Measurements from ENCODE around the gene NR3C2.
"Not testable (repeated sequence)": the region's sequence is repeated elsewhere in the genome, so short reads cannot be mapped to it uniquely, and the experiment has no call there.

The NR3C2 gene

DNA sequence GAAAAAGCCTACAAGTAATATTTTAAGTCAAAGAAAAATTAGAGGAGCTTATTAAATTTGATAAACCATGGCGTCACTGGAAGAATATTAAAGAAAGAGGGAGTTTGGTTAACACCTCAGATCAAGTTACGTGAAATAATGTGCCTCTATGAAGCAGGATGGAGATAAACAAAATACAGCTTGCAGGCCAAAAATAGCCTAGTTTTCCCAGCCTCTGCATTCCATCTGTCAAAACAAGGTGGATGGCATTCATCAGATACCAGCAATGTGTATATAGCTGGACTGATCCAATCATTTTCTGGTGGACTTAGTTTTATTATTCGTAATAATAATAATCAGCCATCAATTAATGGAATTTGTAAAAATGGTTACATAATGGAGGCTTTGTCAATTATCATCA lies 230.7 kb downstream of the NR3C2 start:
- no peak for DNase-seq

DNA sequence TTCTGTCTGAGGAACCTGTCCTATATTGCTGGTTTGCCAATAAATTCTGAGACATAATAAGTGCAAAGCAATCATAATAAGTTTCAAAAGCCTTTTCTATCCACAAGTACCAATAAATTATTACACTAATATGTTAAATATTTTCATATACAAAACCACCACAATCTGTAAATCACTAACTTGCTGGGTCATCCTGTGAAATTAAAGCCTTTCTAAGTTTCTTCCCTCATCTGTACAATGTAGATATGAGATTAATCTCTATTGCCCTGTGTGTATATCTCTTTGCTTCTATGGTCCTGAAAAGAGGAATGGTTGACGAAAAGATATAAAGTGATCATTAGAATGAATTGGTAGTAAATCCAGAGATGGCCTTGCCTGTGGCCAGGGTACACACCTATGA lies 231.6 kb downstream of the NR3C2 start:
- no peak for DNase-seq

DNA sequence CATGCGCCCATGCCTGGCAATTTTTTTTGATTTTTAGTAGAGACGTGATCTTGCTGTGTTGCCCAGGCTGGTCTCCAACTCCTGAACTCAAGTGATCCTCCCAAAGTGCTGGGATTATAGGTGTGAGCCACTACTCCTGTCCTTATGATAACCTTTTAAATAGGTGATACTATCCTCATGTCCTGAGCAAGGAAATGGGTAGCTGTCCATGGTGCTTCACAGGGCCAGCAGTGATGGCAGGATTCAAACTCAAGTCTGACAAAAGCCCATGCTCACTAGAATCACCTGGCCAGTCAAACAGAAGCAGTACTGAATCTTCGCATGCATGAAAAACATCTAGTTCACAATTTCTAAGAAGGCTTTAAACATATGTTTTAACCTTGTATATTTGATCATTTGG lies 235.1 kb downstream of the NR3C2 start:
- no peak for DNase-seq

DNA sequence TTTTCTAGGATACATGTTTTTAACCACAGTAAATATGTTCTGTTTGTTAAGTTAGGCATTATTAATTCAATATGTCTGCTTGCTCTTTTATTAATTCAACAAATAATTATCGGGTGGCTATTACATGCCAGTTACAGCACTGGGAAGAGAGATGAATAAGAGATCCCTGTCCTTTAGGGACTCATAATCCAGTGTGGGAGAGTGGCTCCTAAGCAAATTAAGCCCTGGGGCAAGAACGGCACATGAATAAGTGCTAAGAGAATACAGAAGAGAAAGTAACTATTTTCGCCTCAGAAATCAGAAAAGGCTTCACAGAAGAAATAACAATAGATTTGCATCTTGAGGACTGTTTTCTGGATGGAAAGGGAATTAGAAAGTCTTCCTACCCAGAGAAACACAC lies 236.7 kb downstream of the NR3C2 start:
- no peak for DNase-seq

DNA sequence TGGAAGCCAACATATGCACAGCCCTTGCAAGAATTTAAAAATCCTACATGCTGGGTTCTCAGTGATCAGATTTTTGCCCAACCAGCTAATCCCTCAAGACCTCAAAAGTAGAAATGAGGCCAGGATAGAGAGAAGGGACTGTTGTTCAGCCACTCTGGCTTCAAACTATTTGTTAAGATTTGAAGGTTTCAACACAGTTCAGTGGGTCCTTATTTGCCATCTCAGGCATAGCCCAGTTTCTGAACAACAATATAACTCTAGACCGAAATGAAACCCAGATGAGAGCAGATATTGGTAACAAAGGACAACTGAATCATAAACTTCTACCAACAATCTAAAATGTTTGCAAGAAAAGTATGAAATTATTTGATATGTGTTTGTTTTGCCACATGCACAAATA lies 237.3 kb downstream of the NR3C2 start:
- DNase-seq, result no peak

DNA sequence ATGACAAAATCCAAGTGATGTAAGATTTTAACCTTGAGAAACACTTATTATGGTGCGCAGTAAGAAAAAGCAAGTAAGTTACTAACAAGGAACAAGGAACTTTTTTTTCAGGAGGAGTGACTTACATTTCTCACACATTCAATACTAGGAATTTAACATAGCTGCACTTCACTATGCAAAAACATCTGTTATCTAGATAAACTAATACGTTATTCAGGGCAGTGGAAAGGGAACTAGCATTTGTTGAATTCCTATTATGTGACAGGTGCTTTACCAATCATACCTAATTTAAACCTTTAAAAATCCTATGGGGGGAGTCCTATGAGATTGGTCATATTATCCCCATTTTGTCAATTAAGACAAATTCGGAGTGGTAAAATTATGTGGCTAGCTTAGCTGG lies 238.0 kb downstream of the NR3C2 start:
- DNase-seq, result no peak

DNA sequence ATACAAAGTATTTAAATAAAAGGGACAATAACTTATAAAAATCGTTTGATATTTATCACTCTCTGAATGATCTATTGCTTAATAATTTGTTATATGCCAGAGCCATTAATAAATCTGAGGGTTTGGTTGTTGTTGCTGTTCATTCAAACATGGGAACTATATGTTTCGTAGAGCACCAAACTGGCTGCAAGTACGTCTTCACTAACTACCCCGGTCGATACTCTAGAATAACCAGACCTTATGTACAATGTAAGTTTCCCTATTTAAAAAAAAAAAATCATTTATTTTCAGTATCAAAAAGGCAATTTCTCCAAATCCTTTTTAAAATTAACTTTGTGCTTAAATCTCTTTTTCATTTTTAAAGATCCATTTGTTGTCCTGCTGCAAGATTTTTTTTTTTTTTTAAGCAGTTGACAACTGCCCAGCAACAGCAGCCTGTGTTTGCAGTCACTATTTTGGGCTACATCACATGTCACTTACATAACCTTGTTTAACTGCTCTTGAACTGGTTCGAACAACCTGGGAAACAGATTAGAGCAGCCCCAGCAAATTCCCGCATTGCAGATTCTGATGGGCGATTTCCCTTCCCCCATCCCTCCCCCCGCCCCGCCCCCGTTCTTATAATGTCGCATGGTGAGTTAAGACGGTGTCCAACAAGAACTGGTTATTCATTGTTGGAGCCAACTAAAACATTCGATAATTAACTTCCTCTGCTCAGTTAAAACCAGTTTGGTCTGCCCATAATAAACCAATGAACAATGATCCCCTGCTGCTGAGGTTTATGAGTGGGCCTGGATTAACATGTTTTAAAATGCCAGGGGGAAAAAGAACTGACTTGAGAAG lies 238.9 kb downstream of the NR3C2 start:
- DNase-seq, result no peak

DNA sequence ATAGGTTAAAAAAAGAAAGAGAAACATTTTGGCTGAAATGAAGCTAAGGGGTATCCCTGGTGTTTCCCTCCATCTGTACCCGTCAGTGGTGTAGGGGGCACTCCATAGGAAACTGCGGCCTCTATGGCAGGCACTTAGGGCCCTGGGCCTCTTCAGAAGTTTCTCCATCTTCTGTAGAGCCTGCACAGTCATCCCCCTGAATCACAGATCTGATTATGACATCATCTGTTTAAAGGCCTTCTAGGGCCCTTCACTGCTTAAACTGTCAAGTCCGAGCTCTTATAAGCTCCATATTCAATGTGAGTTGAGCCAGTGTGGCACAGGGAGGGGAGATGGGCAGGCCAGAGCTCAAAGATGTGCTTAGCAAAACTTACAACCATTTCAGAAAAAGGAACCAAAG lies 241.3 kb downstream of the NR3C2 start:
- DNase-seq, result no peak

DNA sequence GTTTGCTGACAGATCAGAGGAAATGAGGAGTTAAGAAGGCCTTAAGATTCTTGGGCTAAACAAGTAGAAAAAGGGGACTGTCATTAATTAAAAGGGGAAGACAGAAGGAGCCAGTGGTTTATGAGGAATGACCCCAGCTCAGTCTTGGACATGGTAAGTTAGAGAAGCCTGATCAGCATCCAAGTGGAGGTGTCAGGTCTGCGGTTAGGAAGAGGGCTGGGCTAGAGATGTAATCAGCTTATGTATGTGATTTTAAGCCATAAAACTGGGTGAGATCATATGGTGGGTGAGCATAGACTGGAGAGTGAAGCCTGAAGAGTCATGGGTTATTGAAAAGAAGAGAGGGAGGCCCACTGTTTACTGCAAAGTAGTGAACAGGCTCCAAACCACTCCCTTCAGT lies 246.1 kb downstream of the NR3C2 start:
- no peak for DNase-seq

DNA sequence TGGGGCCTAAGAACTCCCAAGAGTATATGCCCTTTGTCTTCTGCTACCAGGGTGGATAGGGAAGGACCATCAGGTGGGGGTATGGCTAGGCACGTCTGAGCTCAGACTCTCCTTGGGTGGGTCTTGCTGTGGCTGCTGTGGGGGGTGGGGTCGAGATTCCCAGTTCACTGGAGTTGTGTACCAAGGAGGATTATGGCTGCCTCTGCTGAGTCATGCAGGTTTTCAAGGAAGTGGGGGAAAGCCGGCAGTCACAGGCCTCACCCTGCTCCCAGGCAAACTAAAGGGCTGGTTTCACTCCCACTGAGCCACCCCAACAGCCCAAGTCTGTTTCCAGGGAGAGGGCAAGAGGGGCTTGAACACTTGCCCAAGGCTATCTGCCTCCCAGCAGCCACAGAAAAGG lies 249.7 kb downstream of the NR3C2 start:
- DNase-seq, result no peak

DNA sequence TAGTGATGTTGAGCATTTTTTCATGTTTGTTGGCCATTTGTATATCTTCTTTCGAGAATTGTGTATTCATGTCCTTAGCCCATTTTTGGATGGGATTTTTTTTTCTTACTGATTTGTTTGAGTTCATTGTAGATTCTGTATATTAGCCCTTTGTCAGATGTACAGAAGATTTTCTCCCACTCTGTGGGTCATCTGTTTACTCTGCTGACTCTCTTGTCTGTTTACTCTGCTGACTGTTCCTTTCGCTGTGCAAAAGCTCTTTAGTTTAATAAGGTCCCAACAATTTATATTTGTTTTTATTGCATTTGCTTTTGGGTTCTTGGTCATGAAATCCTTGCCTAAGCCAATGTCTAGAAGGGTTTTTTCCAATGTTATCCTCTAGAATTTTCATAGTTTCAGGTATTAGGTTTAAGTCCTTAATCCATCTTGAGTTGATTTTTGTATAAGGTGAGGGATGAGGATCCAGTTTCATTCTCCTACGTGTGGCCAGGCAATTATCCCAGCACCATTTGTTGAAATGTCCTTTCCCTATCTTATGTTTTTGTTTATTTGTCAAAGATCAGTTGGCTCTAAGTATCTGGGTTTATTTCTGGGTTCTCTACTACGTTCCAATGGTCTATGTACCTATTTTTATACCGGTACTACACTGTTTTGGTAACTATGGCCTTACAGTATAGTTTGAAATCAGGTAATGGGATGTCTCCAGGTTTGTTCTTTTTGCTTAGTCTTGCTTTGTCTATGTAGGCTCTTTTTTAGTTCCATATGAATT lies 254.6 kb downstream of the NR3C2 start:
- DNase-seq, result not testable (repeated sequence)

DNA sequence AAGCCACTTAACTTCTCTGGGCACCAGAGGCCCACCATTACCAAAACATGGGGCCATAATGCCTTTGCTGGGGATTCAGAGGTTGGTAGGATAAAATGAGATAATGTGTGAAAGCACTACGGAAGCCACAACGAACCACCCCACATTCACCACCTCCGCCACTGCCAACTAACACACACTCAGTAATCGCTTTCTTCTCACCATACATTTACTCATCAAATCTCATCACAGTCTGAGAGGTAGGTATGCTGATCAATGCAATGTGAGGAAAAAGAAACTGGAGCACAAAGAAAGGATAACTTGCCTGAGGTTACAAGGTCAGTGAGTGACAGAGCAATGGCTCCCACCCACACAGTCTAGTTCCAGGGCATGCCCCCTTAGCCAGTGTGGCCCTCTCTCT lies 257.3 kb downstream of the NR3C2 start:
- no peak for DNase-seq

DNA sequence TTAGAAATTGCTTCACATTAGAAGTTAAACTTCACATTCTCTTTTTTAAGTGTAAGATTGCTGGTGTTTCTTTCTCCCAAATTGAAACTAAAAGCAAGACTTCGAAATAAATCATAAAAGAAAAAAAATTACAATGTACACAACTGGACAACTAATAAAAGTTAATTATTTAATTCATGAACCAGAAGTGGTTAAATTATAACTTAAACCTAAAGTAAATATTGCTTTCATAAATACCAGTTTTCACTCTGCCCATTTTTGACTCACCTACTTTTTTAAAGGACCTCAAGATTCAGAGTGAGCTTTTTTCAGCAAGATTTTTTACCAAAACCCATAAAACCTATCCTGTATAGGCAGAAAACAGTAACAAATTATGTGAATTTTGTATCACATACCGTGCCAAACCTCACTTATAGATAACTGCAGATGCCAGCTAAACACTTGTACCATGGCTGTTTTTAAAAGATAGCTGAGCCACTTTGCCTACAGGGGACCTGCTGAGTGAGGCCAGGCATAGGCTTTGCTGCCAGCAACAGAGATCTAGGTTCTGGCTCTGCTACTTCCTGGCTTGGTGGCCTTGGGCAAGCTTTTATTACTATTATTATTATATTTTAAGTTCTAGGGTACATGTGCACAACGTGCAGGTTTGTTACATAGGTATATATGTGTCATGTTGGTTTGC lies 259.8 kb downstream of the NR3C2 start:
- no peak for DNase-seq

DNA sequence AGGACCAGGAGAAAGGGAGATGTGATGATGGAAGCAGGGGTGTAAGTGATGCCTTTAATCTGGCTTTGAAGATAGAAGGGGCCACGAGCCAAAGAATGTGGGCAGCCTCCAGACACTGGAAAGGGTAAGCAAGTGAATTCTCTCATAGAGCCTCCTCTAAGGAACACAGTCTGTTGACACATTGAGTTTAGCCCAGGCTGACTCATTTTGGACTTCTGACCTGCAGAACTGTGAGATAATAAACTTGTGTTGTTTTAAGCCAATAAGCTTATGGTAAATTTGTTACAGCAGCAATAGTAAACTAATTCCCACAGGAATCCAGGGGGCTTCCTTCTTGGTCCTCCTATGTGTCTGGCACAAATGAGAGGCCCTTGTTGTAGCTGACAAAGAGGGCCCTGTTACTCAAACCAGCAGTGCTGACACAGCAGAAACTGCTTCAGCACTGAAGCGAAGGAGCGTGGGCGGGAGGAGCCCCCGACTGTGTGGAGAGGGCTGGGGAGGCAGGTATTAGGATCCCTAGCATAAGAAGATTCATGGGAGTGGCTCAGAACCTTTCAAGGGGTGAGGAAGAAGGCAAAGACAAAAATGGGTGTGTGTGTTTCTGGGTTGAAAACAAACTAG lies 268.7 kb downstream of the NR3C2 start:
- no peak for DNase-seq

DNA sequence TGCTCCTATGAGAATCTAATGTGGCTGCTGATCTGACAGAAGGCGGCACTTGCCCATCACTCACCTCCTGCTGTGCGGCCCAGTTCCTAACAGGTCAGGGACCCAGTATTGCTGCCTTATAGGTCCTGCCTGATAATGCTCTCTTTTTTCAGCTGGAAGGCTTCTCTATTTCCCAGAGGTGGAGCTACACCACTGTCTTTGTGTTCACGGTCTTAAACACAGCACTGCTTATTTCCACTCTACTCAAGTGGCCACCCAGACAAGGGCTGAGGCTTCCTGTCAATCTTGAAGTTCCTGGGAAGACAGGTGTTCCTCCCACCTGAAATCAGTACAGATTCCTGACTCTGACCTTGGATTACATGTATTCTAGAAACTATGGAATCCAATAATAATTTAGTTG lies 270.6 kb downstream of the NR3C2 start:
- no peak for DNase-seq

DNA sequence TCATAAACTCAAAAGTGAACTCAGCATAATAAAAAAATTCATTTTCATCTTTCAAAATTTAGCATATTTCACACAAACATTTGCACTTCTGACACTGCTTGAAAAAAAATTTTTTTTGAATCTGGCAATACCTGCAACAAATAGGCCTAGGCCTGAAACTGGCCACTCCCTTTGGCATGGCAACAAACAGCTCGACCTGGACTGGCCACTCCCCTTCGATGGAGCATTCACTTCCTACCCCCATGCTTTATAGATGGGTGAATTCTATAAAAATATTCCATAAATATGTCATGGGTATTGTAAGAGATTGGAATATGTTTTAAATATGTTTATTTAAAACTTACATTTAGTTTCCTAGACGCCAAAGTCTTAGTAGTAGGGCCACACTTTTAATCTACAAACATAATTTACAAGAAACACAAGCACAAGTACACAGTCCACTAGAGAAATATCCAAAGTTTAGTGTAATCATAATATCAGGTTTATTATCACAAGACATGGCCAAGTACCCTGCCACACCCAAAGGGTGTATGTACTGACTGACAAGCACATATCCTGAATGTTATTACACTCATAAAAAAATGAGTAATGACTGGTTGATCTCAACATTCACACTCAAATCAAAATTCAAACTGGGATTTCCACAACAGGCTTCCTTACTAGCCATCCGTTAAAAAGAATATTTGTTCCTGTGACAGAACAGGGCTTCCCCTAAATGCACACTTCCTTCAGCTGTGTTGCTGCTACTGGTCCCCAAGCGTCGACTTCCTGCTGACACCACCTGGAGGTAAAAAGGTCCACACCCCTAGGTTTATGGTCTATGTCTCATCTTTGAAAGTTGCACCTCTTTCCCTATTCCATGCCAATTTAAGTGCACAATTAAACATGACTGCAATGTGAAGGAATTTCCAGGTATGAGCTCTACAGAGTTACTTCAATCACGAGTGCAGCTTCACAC lies 271.5 kb downstream of the NR3C2 start:
- no peak for DNase-seq

DNA sequence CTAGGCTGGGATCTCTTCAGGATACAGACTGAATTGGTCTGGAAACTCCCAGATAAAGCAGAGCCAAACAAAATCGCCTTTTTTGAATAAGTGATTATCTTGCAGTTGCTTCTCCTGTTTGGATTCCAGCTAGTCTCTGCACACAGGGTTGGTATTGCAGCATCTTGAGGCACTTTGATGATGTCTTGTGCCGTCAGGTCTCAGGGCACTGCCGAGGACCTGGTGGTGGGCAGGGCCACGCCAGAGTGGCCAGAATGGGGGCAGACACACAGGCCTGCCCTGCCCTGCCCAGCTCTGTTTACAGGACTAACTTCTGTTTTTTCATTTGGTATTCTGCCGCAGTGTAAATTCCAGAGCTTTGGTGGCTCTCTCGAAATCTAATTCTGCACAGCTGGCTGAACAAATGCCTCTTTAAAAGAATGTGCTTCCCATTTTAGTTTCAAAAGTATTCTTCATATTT lies 276.1 kb downstream of the NR3C2 start:
- DNase-seq, result no peak

DNA sequence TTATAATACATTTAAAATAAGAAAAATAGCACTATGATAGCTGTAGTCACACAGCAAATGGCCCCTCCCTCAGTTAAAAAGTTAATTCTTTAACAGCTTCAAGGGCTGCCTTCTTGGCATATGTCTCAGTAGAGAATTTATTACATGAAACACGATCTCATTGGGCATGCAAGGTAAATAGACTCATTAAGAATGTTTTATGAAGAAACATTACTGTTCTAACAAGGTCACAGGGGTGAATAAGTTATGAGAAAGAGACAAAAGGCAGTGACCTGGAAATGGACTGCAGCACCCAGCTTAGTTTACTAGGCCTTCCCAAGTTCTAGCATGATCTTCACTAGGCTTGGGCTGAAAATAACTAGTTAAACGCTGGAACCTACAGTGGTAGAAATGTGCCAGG lies 277.7 kb downstream of the NR3C2 start:
- DNase-seq, result no peak

DNA sequence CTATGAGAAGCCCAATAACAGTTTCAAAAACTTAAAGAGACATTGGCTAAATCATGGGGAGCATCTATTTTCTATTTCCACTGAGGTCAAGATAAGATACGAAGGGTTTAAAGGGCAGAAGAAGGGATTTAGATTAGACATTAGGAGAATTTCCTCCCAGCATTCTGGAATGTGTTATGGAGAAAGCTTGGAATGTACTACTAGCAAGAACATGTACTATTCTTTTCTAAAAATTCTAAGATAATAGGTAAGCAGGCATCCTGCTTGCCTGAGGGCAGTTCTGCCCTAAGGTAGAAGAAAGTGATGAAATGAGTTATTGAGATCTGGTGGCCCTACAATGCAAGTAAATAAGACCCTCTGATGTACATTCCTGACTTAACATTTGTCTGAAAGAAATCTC lies 279.2 kb downstream of the NR3C2 start:
- no peak for DNase-seq

DNA sequence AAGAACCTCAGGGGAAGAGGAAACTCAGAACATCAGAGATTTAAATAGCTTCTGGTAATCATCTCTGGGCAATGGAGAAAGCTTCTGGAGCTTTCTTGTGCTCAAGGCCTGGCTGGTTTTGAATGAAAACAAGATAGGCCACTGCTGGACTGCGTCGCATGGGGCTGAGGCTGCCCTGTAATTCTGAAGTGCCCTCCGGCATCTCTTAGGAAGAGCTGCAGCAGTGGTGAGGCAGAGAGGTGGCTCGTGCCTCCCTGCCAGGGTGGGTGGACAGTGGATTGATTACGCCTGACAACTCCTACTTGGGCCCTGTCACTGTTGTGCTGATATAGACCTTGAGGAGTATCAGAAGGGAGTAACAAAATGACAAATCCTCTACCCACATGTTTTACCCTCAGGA lies 279.7 kb downstream of the NR3C2 start:
- DNase-seq, result no peak

DNA sequence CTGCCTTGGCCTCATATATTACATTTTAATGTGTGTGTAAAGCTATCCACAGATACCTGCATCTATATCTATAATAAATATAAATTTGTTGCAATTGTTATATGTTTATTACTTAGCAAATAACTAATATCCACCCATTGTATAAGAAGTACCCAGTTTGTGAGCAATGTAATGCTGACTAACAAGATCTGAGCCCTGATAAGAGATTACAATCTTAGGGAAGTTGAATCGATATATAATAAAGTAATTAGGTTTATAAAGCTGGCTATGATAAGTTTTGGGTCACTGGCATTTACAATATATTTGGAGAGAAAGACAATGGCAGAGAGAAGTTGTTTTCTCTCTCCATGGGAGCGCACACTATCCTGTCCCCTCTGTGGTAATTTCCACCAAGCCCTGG lies 280.6 kb downstream of the NR3C2 start:
- DNase-seq, result no peak

DNA sequence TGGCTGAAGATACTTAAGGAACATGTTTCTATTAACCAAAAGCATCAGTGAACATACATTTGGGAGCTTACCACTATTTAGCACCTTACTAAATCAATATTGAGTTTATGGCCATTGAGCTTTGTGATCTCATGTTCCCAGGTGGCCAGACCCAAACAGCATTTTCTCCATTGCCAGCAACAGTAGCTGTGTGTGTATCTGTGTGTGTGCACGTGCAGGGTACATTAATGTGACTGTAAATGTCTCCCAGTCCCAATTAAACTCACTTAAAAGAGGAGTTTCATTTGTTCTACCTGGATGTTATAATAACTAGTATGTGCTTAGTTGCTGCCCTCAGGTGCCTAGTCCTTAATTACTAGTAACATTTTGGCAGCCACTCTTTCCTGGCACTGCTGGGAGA lies 282.4 kb downstream of the NR3C2 start:
- DNase-seq, result no peak
